Stimulated activated naive CD8-positive, alpha-beta T cell treated with anti-CD3 and anti-CD28 coated beads, Interleukin-15, amount 100 ng/mL, for 72 hours (primary cell): ENCODE measurements around the gene CFAP61.

Experiments used
- ATAC-seq: fragments of 150-1000 bp; cut with Tn5 transposase; 2 replicates; pipeline ENCODE4 v1.10.0; 2021; ENCODE audit warnings: mild to moderate bottlenecking, moderate library complexity
- DNase-seq, 2 donors: peaks; one replicate each; pipeline ENCODE4 v3.0.0; 2021 to 2022
- H3K27ac Mint-ChIP-seq, 2 donors: one replicate each; pipeline ENCODE4 v1.8.0; 2022; ENCODE audit warnings: mild to moderate bottlenecking in 2 of 2, mixed read lengths in 2 of 2, moderate library complexity in 2 of 2
- H3K27me3 Mint-ChIP-seq: one replicate; pipeline ENCODE4 v1.8.0; 2022; ENCODE audit warnings: mixed read lengths
- H3K4me1 Mint-ChIP-seq: one replicate; pipeline ENCODE4 v1.8.0; 2022; ENCODE audit warnings: mild to moderate bottlenecking, mixed read lengths
- H3K4me3 Mint-ChIP-seq, 2 donors: one replicate each; pipeline ENCODE4 v1.8.0; 2022; ENCODE audit warnings: mild to moderate bottlenecking in 2 of 2, mixed read lengths in 2 of 2, moderate library complexity in 1 of 2
- H3K9me3 Mint-ChIP-seq, 2 donors: one replicate each; pipeline ENCODE4 v1.8.0; 2022; ENCODE audit warnings: mixed read lengths in 2 of 2

Gene CFAP61

DNA sequence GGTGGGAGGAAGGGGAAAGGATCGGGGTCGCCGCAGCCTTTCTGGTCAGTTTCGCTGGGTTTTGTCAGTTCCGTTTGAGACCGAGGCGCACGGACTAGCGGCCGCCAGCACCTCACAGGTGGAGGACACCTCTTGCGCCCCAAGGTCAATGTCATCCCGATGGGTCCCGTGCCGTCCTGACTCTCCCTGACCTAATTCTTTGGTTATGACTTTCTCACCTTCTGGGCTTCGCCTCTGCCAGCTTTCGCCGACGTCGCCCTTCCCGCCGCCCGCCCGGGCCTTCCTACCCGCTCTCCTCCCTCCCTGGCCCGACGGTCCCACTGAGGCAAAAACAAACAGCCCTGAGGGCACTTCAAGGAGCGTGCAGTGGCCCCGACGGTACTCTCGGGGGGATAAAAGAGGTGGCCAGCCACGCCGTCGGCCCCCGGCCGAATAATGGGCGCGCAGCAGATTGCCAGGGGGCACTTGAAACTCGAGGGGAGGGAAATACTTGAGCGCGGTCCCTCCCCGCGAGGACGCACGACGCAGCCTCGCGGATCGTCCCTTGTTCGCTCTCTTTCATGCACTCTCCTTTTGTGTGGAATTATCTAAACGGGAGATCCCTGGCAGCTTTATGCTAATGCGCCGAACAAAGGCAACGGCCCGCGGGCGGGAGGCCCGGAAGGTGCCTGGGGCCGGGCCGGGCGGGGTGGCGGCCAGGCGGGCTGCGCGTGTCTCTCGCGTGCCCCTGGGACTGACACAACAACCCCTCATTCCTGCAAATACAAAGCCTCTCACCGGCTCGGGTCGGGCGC lies 311.7 kb downstream of the CFAP61 start:
- ATAC-seq: no peak
- Mint-ChIP-seq H3K27me3 (peaks cover 87% of the 10 kb centered on the region), H3K9me3 (no peaks in the 10 kb centered on the region), H3K27ac (no peak overlapping the region), H3K4me1 (peaks cover 56% of the 10 kb centered on the region), H3K4me3 (peak overlapping the region; percentile 1 to 37)
- no peak for DNase-seq

DNA sequence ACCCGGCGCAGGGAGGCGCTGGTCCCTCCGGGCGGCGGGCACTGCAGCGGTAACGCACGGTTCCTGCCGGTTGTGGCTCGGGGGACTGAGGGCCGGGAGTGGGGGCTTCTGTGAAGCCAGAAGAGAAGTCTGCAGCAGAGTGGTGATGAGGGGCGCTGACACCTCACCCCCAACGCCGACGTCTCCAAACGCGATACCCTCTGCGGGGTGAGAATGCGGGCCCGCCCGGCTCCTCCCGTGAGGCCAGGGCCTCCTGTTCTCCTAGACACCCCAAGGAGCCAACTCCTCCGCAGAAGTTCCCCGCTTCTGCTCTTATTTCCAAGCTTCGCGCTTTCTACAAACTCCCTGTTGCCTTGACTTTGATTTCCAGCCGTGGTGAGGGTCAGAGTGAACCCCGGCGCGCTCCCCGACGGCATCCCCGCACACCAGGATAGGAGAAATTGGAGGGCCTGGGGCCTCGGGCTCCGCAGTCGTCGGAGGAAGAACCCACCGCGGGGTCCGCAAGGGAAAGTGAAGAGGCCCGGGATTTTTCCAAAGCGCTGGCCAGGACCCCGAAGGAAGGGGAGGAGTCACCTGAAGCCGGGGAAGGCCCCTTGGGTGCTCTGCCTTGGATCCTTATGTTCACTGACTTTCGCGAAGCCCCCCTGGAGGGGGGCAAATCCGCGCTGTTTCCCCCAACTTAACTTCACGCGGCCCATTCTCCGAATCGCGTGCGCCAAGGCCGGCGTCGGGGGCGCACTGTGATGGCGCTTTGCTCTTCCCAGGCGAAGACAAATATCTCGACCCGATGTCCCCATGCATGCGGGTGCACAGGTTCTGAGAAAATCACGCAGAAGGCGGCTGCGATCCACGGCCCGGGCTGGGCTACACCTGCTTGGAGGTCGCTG lies 312.5 kb downstream of the CFAP61 start:
- H3K9me3 Mint-ChIP-seq: no peaks in the 10 kb centered on the region
- peaks cover 87% of the 10 kb centered on the region for H3K27me3 Mint-ChIP-seq
- H3K4me1 Mint-ChIP-seq: peaks cover 55% of the 10 kb centered on the region
- no peak overlapping the region for H3K27ac Mint-ChIP-seq
- DNase-seq (peak in 1 of 2 donors; percentile 14), ATAC-seq (no peak)
- peak overlapping the region in 1 of 2 donors; percentile 16 for H3K4me3 Mint-ChIP-seq

DNA sequence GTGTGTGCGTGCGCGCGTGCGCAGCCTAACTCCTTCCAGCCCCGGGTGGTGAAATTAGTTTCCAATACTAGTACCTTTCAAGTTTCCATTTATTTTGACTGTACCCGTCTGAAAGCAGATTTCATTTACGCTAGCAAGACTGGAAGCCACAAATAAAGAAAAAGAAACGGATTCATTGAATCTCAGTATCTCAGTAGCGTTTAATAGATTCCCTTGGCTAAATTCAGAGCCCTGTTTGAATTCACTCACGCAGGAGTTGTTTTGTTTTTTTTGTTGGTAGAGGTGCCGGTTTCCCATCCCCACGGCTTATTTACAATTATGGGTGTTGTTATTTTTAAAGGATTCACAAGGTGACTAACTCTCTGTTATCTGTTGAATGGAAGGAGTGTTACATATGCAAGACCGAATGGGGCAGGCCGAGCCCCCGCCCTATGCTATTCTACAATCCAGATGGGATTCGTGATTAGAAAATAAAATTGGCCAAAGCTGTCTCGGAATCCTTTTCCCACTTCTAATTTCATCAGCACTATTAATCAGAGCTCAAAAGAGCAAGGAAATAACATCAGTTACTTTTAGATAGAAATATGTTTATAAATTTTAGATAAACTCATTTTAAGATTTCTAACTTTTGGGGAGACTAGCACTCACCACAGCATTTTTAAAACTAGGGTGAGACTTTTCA lies 313.3 kb downstream of the CFAP61 start:
- Mint-ChIP-seq H3K9me3 (no peaks in the 10 kb centered on the region), H3K27me3 (peaks cover 86% of the 10 kb centered on the region), H3K4me1 (peaks cover 52% of the 10 kb centered on the region), H3K4me3 (peak overlapping the region in 1 of 2 donors; percentile 16), H3K27ac (no peak overlapping the region)
- no peak for ATAC-seq
- no peak for DNase-seq

DNA sequence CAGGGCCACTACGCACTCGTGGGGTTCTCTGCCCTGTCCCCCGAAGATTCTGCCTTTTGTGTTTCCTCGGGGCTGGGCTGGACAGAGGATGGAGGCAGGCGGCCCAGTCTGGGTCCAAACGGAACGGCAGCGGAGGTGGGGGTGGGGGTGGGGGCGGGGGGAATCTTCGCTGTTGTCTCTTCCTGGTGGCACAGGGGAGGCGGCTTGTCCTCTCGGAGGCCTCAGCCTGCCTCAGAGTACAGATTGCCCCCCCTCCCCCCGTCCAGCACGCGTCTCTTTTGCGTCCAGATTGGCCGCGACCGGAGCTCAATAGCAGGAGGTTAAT lies 314.2 kb downstream of the CFAP61 start:
- Mint-ChIP-seq H3K27me3 (peaks cover 86% of the 10 kb centered on the region), H3K4me3 (peak overlapping the region in 1 of 2 donors; percentile 47), H3K27ac (peak overlapping the region in 1 of 2 donors; percentile 26), H3K9me3 (no peaks in the 10 kb centered on the region), H3K4me1 (peaks cover 47% of the 10 kb centered on the region)
- DNase-seq (no peak), ATAC-seq (no peak)

DNA sequence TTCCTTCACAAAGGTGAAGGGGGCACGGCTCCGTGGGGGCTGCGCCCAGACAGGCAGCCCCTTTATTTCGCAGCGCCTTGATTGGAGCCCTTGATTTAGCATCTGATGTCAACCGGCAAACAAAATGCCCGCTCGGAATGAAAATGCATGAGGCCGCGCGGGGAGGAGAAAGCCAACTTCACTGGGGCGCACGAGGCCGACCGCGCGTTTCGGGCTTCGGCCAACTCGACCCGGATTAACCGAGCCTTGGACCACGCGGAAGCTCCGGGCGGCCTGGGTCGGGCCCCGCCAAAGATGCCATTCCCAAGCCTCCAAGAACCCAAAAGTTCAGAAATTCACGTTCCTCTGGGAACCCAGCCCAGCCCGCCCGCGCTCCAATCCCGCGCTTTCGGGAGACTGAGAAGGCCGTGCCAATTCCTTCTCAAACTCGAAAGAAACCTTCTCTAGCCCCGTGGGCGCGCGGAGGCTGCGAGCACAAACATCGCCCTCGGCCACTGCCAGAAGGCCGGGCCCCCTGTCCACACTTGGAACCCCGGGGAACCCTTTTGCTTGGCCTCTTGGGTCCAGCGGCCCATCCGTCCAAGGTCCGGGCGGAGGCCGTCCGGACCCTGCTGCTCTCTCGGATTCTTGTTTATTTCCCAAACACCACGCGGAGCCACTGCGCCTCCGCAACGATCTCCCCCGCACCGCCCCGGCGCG lies 314.7 kb downstream of the CFAP61 start:
- peaks cover 47% of the 10 kb centered on the region for H3K4me1 Mint-ChIP-seq
- H3K9me3 Mint-ChIP-seq: no peaks in the 10 kb centered on the region
- no peak overlapping the region for H3K27ac Mint-ChIP-seq
- DNase-seq (no peak), ATAC-seq (no peak)
- H3K27me3 Mint-ChIP-seq: peaks cover 86% of the 10 kb centered on the region
- H3K4me3 Mint-ChIP-seq: peak overlapping the region in 1 of 2 donors; percentile 83

DNA sequence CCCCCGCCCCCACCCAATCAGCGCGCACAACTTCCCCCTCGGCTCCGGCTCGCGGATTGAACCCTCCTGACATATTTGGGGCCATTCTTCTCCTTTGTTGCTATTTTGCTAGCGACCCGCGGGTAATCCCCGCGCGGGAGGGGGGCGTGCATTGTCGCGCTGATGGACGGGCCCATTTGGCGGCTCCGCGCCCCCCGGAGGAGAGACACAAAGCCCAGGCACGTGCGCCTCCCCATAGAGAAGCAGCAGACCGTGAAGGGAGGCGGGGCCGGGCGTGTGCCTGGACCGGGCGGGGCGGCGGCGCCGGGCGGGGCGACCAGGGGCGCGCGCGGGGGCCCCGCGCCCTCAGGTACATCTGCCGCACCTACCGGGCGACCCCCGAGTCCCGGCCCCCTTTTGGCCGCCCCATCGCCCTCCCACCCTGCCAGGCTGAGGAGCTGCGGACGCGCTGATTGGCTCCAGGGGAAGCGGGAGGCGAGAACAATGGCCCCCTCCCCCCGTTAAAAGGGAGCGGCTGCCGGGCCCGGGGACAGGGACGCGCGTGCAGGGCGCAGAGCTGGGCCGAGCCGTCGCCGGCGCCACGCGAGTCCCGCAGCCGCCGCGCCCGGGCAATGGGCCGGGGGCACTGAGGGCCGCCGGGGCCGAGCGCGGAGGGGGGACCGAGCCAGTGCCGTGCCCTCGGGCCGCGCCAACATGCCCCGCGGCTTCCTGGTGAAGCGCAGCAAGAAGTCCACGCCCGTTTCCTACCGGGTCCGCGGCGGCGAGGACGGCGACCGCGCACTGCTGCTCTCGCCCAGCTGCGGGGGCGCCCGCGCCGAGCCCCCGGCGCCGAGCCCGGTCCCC lies 315.5 kb downstream of the CFAP61 start, which contains the start of gene INSM1:
Gene INSM1, plus strand, starts transcription at position 530 of the 843 bp plus-strand sequence. Its CDS starts 164 bp downstream, at position 694.
- H3K4me3 Mint-ChIP-seq: peak within 1 kb of the TSS; percentile 80 to 83
- peaks cover 46% of the 10 kb centered on the region for H3K4me1 Mint-ChIP-seq
- H3K27ac Mint-ChIP-seq: no peak within 1 kb of the TSS
- no peak for DNase-seq
- peaks cover 86% of the 10 kb centered on the region for H3K27me3 Mint-ChIP-seq
- no peaks in the 10 kb centered on the region for H3K9me3 Mint-ChIP-seq
- peak; percentile 33 for ATAC-seq

DNA sequence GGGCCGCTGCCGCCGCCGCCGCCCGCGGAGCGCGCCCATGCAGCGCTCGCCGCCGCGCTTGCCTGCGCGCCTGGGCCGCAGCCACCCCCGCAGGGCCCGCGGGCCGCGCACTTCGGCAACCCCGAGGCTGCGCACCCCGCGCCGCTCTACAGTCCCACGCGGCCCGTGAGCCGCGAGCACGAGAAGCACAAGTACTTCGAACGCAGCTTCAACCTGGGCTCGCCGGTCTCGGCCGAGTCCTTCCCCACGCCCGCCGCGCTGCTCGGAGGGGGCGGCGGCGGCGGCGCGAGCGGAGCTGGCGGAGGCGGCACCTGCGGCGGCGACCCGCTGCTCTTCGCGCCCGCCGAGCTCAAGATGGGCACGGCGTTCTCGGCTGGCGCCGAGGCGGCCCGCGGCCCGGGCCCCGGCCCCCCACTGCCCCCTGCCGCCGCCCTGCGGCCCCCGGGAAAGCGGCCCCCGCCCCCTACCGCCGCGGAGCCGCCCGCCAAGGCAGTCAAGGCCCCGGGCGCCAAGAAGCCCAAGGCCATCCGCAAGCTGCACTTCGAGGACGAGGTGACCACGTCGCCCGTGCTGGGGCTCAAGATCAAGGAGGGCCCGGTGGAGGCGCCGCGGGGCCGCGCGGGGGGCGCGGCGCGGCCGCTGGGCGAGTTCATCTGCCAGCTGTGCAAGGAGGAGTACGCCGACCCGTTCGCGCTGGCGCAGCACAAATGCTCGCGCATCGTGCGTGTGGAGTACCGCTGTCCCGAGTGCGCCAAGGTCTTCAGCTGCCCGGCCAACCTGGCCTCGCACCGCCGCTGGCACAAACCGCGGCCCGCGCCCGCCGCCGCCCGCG lies 316.3 kb downstream of the CFAP61 start:
- H3K4me1 Mint-ChIP-seq: peaks cover 38% of the 10 kb centered on the region
- H3K9me3 Mint-ChIP-seq: no peaks in the 10 kb centered on the region
- ATAC-seq (peak; percentile 32), DNase-seq (peak in 1 of 2 donors; percentile 16)
- peak overlapping the region in 1 of 2 donors; percentile 46 for H3K4me3 Mint-ChIP-seq
- H3K27ac Mint-ChIP-seq: no peak overlapping the region
- H3K27me3 Mint-ChIP-seq: peaks cover 86% of the 10 kb centered on the region

DNA sequence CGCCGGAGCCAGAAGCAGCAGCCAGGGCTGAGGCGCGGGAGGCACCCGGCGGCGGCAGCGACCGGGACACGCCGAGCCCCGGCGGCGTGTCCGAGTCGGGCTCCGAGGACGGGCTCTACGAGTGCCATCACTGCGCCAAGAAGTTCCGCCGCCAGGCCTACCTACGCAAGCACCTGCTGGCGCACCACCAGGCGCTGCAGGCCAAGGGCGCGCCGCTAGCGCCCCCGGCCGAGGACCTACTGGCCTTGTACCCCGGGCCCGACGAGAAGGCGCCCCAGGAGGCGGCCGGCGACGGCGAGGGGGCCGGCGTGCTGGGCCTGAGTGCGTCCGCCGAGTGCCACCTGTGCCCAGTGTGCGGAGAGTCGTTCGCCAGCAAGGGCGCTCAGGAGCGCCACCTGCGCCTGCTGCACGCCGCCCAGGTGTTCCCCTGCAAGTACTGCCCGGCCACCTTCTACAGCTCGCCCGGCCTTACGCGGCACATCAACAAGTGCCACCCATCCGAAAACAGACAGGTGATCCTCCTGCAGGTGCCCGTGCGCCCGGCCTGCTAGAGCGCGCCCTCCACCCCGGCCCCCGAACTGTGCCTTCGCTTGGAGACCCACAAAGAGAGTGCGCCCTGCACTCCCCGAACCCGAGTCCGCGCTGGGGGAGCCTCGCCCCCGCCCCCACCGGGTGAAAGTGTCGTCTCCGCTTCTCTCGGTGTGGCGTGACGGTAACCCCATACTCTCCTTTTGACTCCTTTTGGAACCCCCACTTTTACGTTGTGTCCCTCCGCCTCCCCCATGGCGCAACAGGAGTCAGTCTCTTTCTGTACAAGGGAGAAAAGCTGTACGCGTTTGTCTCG lies 317.1 kb downstream of the CFAP61 start:
- Mint-ChIP-seq H3K27me3 (peaks cover 86% of the 10 kb centered on the region), H3K4me3 (peak overlapping the region; percentile 54 to 56), H3K27ac (no peak overlapping the region), H3K4me1 (peaks cover 32% of the 10 kb centered on the region), H3K9me3 (no peaks in the 10 kb centered on the region)
- DNase-seq (peak in 1 of 2 donors; percentile 37), ATAC-seq (peak; percentile 54)

DNA sequence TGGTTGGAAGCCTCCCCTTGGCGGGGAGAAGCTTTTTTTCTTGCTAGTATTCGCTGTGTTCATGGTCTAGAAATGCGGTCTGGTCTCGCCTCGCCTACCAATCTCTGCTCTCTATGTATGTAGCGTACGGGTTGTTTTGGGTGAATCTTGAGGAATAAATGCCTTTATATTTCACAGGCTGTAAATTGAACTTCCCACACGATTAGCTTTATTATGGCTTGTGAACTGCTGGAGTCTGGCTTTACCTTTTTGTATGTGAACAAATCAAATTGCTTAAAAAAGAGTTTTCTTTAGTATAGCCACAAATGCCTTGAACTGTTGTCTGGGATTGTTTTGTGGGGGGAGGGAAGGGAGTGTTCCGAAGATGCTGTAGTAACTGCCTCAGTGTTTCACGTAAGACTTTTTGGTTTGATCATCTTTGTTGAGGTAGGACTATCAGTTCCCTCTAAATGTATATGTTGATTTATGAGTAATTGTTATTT lies 317.8 kb downstream of the CFAP61 start:
- Mint-ChIP-seq H3K4me1 (peaks cover 27% of the 10 kb centered on the region), H3K27me3 (peaks cover 86% of the 10 kb centered on the region), H3K27ac (no peak overlapping the region), H3K9me3 (no peaks in the 10 kb centered on the region), H3K4me3 (peak overlapping the region; percentile 54 to 56)
- DNase-seq: no peak
- no peak for ATAC-seq

DNA sequence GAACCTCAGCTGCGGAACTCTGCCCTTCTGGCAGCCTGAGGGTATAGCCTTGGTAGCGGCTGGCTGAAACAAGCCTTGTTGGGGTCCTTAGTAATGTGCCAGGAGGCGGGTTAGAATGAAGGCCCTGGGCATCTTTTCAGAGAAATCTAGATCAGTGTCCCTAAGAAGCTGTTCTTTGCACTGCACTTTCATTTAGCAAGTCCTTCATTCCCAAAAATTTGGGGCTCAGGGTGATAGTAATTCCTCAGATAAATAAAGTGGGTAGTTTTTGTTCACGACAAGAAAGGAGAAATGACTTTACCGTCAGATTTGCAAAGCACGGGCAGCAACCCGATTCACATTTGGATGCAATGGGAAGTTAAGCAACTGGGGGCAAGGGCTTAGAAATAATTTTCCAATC lies 318.8 kb downstream of the CFAP61 start:
- no peak for ATAC-seq
- H3K9me3 Mint-ChIP-seq: no peaks in the 10 kb centered on the region
- peaks cover 86% of the 10 kb centered on the region for H3K27me3 Mint-ChIP-seq
- H3K4me3 Mint-ChIP-seq: no peak overlapping the region
- no peak overlapping the region for H3K27ac Mint-ChIP-seq
- DNase-seq: no peak
- peaks cover 21% of the 10 kb centered on the region for H3K4me1 Mint-ChIP-seq

DNA sequence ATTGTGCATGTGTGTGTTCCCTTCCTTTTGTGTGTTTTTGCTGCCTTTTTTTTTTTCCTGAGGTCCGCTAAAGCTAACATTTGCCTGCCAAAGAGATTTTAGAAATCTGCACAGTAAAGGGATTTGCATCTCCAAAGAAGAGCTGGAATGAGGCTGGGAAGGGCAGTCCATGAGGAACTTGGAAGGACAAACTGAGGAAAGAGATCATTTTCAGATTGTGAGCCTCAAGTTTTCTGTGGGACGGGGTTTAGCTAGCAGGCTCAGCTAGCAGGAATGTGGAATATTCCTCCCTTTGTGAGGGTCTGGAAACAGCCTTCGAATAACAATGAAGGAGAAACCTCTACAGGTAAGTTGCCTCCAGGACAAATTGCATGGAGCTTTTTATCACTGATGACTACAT lies 319.3 kb downstream of the CFAP61 start:
- ATAC-seq (no peak), DNase-seq (no peak)
- Mint-ChIP-seq H3K9me3 (no peaks in the 10 kb centered on the region), H3K4me1 (peaks cover 15% of the 10 kb centered on the region), H3K27ac (no peak overlapping the region), H3K4me3 (no peak overlapping the region), H3K27me3 (peaks cover 85% of the 10 kb centered on the region)

DNA sequence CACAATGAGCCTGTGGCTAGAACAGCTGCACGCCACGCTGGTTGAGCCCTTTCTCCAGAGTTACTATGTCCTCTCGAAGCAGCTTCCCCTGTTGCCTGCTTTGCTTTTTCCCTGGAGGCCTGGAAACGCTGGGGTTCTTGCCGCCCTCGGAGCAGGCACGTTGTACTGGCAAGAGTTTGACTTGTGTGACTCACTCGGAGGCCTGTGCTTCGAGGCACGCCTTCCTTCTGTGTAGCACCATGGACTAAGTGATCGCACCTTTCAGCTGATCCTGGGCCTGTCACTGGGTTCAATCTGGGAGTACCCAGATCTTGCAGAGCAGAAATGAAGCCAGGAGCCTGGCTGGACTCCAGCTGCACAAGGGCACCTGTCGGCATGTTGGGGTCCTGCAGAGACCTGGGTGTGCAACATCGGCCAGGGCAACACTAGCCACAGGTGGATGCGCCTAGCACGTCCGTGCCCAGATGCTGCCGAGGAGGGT lies 320.8 kb downstream of the CFAP61 start:
- peaks cover 7% of the 10 kb centered on the region for H3K4me1 Mint-ChIP-seq
- DNase-seq (no peak), ATAC-seq (no peak)
- H3K27ac Mint-ChIP-seq: no peak overlapping the region
- peaks cover 73% of the 10 kb centered on the region for H3K27me3 Mint-ChIP-seq
- no peaks in the 10 kb centered on the region for H3K9me3 Mint-ChIP-seq
- no peak overlapping the region for H3K4me3 Mint-ChIP-seq

DNA sequence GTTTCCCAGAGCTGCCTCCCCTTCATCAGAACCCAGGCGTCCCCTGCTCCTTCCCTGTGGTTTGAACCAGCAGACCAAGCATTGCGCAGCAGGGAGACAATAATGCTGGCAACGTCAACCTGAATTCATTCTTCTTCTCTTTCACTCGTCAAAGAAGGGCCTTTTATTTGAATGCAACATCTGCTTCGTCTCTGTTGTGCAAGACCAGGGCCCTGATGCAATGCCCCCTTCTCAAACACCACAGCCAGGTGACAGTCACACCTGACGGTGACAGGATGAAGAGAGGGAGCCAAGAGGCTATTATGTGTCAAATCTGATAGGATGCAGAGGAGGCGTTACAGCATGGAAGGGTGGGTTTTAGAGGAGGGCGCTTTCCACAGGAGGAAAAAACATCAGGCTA lies 323.5 kb downstream of the CFAP61 start:
- Mint-ChIP-seq H3K4me1 (no peaks in the 10 kb centered on the region), H3K27ac (no peak overlapping the region), H3K4me3 (no peak overlapping the region), H3K27me3 (peaks cover 66% of the 10 kb centered on the region), H3K9me3 (no peaks in the 10 kb centered on the region)
- no peak for ATAC-seq
- no peak for DNase-seq
